Measurements from ENCODE around the gene RBMS3. TPM values are rescaled to one million over a fixed set of nuclear protein-coding genes. Genes with fewer than 3 reads are reported as not detected.

The RBMS3 gene
- total and polyA plus RNA-seq, 5 donors from 2014 or later: 5.2 to 18.8 (median 8.5) TPM

GRCh38 chr3:29972320-29972993 lies 691.6 kb downstream of the RBMS3 start:
- H3K36me3 ChIP-seq (ENCODE audit: control insufficient read depth, insufficient read depth, low read length): no peaks in the 10 kb centered on the region
- Mint-ChIP-seq H3K36me3 (no peaks in the 10 kb centered on the region), H3K9me3 (peaks cover 0 to 6% (median 0%) of the 10 kb centered on the region in 7 donors), H3K4me1 (no peaks in the 10 kb centered on the region), H3K4me3 (no peak overlapping the region), H3K27ac (no peak overlapping the region), H3K27me3 (no peaks in the 10 kb centered on the region)
- DNase-seq (no peak), ATAC-seq (ENCODE audit: low read depth in 2 of 2) (no peak)
- H3K4me3 ChIP-seq (ENCODE audit: low read depth, low read length): no peak overlapping the region
- H3K27me3 ChIP-seq (ENCODE audit: control insufficient read depth, insufficient read depth, low read length): no peaks in the 10 kb centered on the region
- no peak overlapping the region for H3K27ac ChIP-seq (ENCODE audit: insufficient read depth, low read length, poor library complexity, severe bottlenecking)
- no peaks in the 10 kb centered on the region for H3K9me3 ChIP-seq (ENCODE audit: control insufficient read depth in 2 of 2, low read length in 2 of 2)
- no peaks in the 10 kb centered on the region for H3K4me1 ChIP-seq (ENCODE audit: control insufficient read depth, insufficient read depth, low read length, poor library complexity, severe bottlenecking)

- Mint-ChIP-seq H3K4me1 (no peaks in the 10 kb centered on the region), H3K4me3 (no peak overlapping the region), H3K27ac (no peak overlapping the region), H3K36me3 (no peaks in the 10 kb centered on the region), H3K9me3 (peaks cover 0 to 6% (median 0%) of the 10 kb centered on the region in 7 donors), H3K27me3 (no peaks in the 10 kb centered on the region)
- no peaks in the 10 kb centered on the region for H3K36me3 ChIP-seq (ENCODE audit: control insufficient read depth, insufficient read depth, low read length)
- H3K27me3 ChIP-seq (ENCODE audit: control insufficient read depth, insufficient read depth, low read length): no peaks in the 10 kb centered on the region
- H3K27ac ChIP-seq (ENCODE audit: insufficient read depth, low read length, poor library complexity, severe bottlenecking): no peak overlapping the region
- no peak overlapping the region for H3K4me3 ChIP-seq (ENCODE audit: low read depth, low read length)
- DNase-seq: no peak
- no peaks in the 10 kb centered on the region for H3K9me3 ChIP-seq (ENCODE audit: control insufficient read depth in 2 of 2, low read length in 2 of 2)
- ATAC-seq (ENCODE audit: low read depth in 2 of 2): no peak
- H3K4me1 ChIP-seq (ENCODE audit: control insufficient read depth, insufficient read depth, low read length, poor library complexity, severe bottlenecking): no peaks in the 10 kb centered on the region
Observed at GRCh38 chr3:29973763-29974162, 692.9 kb downstream of the RBMS3 start.

GRCh38 chr3:29976871-29977270 lies 696.0 kb downstream of the RBMS3 start:
- Mint-ChIP-seq H3K36me3 (peaks cover under 1% of the 10 kb centered on the region), H3K27me3 (no peaks in the 10 kb centered on the region), H3K4me3 (no peak overlapping the region), H3K4me1 (no peaks in the 10 kb centered on the region), H3K9me3 (peaks cover 0 to 6% (median 0%) of the 10 kb centered on the region in 7 donors), H3K27ac (no peak overlapping the region)
- H3K9me3 ChIP-seq (ENCODE audit: control insufficient read depth in 2 of 2, low read length in 2 of 2): no peaks in the 10 kb centered on the region
- no peaks in the 10 kb centered on the region for H3K27me3 ChIP-seq (ENCODE audit: control insufficient read depth, insufficient read depth, low read length)
- H3K36me3 ChIP-seq (ENCODE audit: control insufficient read depth, insufficient read depth, low read length): no peaks in the 10 kb centered on the region
- H3K4me1 ChIP-seq (ENCODE audit: control insufficient read depth, insufficient read depth, low read length, poor library complexity, severe bottlenecking): no peaks in the 10 kb centered on the region
- no peak overlapping the region for H3K27ac ChIP-seq (ENCODE audit: insufficient read depth, low read length, poor library complexity, severe bottlenecking)
- ATAC-seq (ENCODE audit: low read depth in 2 of 2) (no peak), DNase-seq (no peak)
- no peak overlapping the region for H3K4me3 ChIP-seq (ENCODE audit: low read depth, low read length)

GRCh38 chr3:29977360-29977759 lies 696.5 kb downstream of the RBMS3 start:
- H3K36me3 Mint-ChIP-seq: peaks cover 4% of the 10 kb centered on the region
- H3K4me3 ChIP-seq (ENCODE audit: low read depth, low read length): no peak overlapping the region
- H3K27me3 ChIP-seq (ENCODE audit: control insufficient read depth, insufficient read depth, low read length): no peaks in the 10 kb centered on the region
- no peaks in the 10 kb centered on the region for H3K9me3 ChIP-seq (ENCODE audit: control insufficient read depth in 2 of 2, low read length in 2 of 2)
- H3K27ac ChIP-seq (ENCODE audit: insufficient read depth, low read length, poor library complexity, severe bottlenecking): no peak overlapping the region
- H3K4me1 ChIP-seq (ENCODE audit: control insufficient read depth, insufficient read depth, low read length, poor library complexity, severe bottlenecking): no peaks in the 10 kb centered on the region
- peaks cover 0 to 7% (median 4%) of the 10 kb centered on the region in 7 donors for H3K9me3 Mint-ChIP-seq
- no peak overlapping the region for H3K4me3 Mint-ChIP-seq
- DNase-seq: no peak
- H3K36me3 ChIP-seq (ENCODE audit: control insufficient read depth, insufficient read depth, low read length): no peaks in the 10 kb centered on the region
- no peak overlapping the region for H3K27ac Mint-ChIP-seq
- H3K4me1 Mint-ChIP-seq: no peaks in the 10 kb centered on the region
- H3K27me3 Mint-ChIP-seq: no peaks in the 10 kb centered on the region
- no peak for ATAC-seq (ENCODE audit: low read depth in 2 of 2)

- H3K27me3 ChIP-seq (ENCODE audit: control insufficient read depth, insufficient read depth, low read length): no peaks in the 10 kb centered on the region
- Mint-ChIP-seq H3K4me1 (no peaks in the 10 kb centered on the region), H3K4me3 (no peak overlapping the region), H3K9me3 (peaks cover 0 to 9% (median 7%) of the 10 kb centered on the region in 7 donors), H3K27me3 (no peaks in the 10 kb centered on the region), H3K36me3 (peaks cover 9% of the 10 kb centered on the region), H3K27ac (no peak overlapping the region)
- H3K4me3 ChIP-seq (ENCODE audit: low read depth, low read length): no peak overlapping the region
- ATAC-seq (ENCODE audit: low read depth in 2 of 2): no peak
- no peak overlapping the region for H3K27ac ChIP-seq (ENCODE audit: insufficient read depth, low read length, poor library complexity, severe bottlenecking)
- H3K4me1 ChIP-seq (ENCODE audit: control insufficient read depth, insufficient read depth, low read length, poor library complexity, severe bottlenecking): no peaks in the 10 kb centered on the region
- no peak for DNase-seq
- no peaks in the 10 kb centered on the region for H3K9me3 ChIP-seq (ENCODE audit: control insufficient read depth in 2 of 2, low read length in 2 of 2)
- no peaks in the 10 kb centered on the region for H3K36me3 ChIP-seq (ENCODE audit: control insufficient read depth, insufficient read depth, low read length)
Observed at GRCh38 chr3:29978036-29978435, 697.2 kb downstream of the RBMS3 start.

- Mint-ChIP-seq H3K27me3 (no peaks in the 10 kb centered on the region), H3K36me3 (peaks cover 8% of the 10 kb centered on the region), H3K27ac (no peak overlapping the region), H3K9me3 (peaks cover 0 to 8% (median 0%) of the 10 kb centered on the region in 7 donors), H3K4me1 (no peaks in the 10 kb centered on the region), H3K4me3 (no peak overlapping the region)
- H3K4me1 ChIP-seq (ENCODE audit: control insufficient read depth, insufficient read depth, low read length, poor library complexity, severe bottlenecking): no peaks in the 10 kb centered on the region
- no peaks in the 10 kb centered on the region for H3K9me3 ChIP-seq (ENCODE audit: control insufficient read depth in 2 of 2, low read length in 2 of 2)
- ATAC-seq (ENCODE audit: low read depth in 2 of 2) (no peak), DNase-seq (no peak)
- H3K36me3 ChIP-seq (ENCODE audit: control insufficient read depth, insufficient read depth, low read length): peaks cover 3% of the 10 kb centered on the region
- no peak overlapping the region for H3K27ac ChIP-seq (ENCODE audit: insufficient read depth, low read length, poor library complexity, severe bottlenecking)
- H3K27me3 ChIP-seq (ENCODE audit: control insufficient read depth, insufficient read depth, low read length): no peaks in the 10 kb centered on the region
- H3K4me3 ChIP-seq (ENCODE audit: low read depth, low read length): no peak overlapping the region
Observed at GRCh38 chr3:29991198-29991597, 710.3 kb downstream of the RBMS3 start.

GRCh38 chr3:30002797-30003196 lies 721.9 kb downstream of the RBMS3 start:
- H3K36me3 ChIP-seq (ENCODE audit: control insufficient read depth, insufficient read depth, low read length): no peaks in the 10 kb centered on the region
- no peaks in the 10 kb centered on the region for H3K9me3 Mint-ChIP-seq
- no peak overlapping the region for H3K4me3 Mint-ChIP-seq
- H3K4me1 ChIP-seq (ENCODE audit: control insufficient read depth, insufficient read depth, low read length, poor library complexity, severe bottlenecking): no peaks in the 10 kb centered on the region
- no peak overlapping the region for H3K27ac ChIP-seq (ENCODE audit: insufficient read depth, low read length, poor library complexity, severe bottlenecking)
- no peak overlapping the region for H3K27ac Mint-ChIP-seq
- no peaks in the 10 kb centered on the region for H3K27me3 ChIP-seq (ENCODE audit: control insufficient read depth, insufficient read depth, low read length)
- no peaks in the 10 kb centered on the region for H3K4me1 Mint-ChIP-seq
- ATAC-seq (ENCODE audit: low read depth in 2 of 2) (no peak), DNase-seq (no peak)
- no peaks in the 10 kb centered on the region for H3K36me3 Mint-ChIP-seq
- H3K9me3 ChIP-seq (ENCODE audit: control insufficient read depth in 2 of 2, low read length in 2 of 2): no peaks in the 10 kb centered on the region
- no peak overlapping the region for H3K4me3 ChIP-seq (ENCODE audit: low read depth, low read length)
- H3K27me3 Mint-ChIP-seq: no peaks in the 10 kb centered on the region

GRCh38 chr3:30003741-30004140 lies 722.9 kb downstream of the RBMS3 start:
- no peaks in the 10 kb centered on the region for H3K4me1 ChIP-seq (ENCODE audit: control insufficient read depth, insufficient read depth, low read length, poor library complexity, severe bottlenecking)
- H3K9me3 ChIP-seq (ENCODE audit: control insufficient read depth in 2 of 2, low read length in 2 of 2): no peaks in the 10 kb centered on the region
- H3K27ac ChIP-seq (ENCODE audit: insufficient read depth, low read length, poor library complexity, severe bottlenecking): no peak overlapping the region
- H3K4me3 Mint-ChIP-seq: no peak overlapping the region
- H3K9me3 Mint-ChIP-seq: no peaks in the 10 kb centered on the region
- H3K36me3 ChIP-seq (ENCODE audit: control insufficient read depth, insufficient read depth, low read length): no peaks in the 10 kb centered on the region
- no peak overlapping the region for H3K27ac Mint-ChIP-seq
- ATAC-seq (ENCODE audit: low read depth in 2 of 2) (no peak), DNase-seq (no peak)
- H3K27me3 Mint-ChIP-seq: no peaks in the 10 kb centered on the region
- no peak overlapping the region for H3K4me3 ChIP-seq (ENCODE audit: low read depth, low read length)
- no peaks in the 10 kb centered on the region for H3K36me3 Mint-ChIP-seq
- no peaks in the 10 kb centered on the region for H3K4me1 Mint-ChIP-seq
- no peaks in the 10 kb centered on the region for H3K27me3 ChIP-seq (ENCODE audit: control insufficient read depth, insufficient read depth, low read length)

Data from CD4-positive, CD25-positive, alpha-beta regulatory T cell (primary cell).